RPMI7951 (cell line): Measurements from ENCODE around the gene TST. TPM values are rescaled to one million over a fixed set of nuclear protein-coding genes. Genes with fewer than 3 reads are reported as not detected.

Source experiments
- DNase-seq: peaks from one replicate; pipeline ENCODE4 v3.0.0-alpha.2; 2012; ENCODE audit warnings: low read depth
- total RNA-seq: library from RNA; depleted of rRNA; stranded (reverse); fragments of >200 nt; shearing (Covaris generic); gene quantifications from 2 replicates; pipeline ENCODE4 v1.2.3, GENCODE V29; 2014; rRNA removed

The TST gene
- total RNA-seq: 21.0 and 27.3 TPM in 2 replicates

GRCh38 chr22:37019309-37020191, at the start of gene TST, which contains the start of gene MPST:
Gene TST, minus strand, starts transcription at chr22:37019447. Its CDS starts 715 bp downstream, at chr22:37018732.
Gene MPST, plus strand, starts transcription at chr22:37019742. Its CDS starts 95 bp downstream, at chr22:37019837.
- DNase-seq: peak; percentile 60

GRCh38 chr22:37068859-37069258, 49.6 kb upstream of the TST start:
- DNase-seq: no peak

- DNase-seq: no peak
Observed at GRCh38 chr22:37067428-37067827, 48.2 kb upstream of the TST start.

GRCh38 chr22:37065961-37066360, 46.7 kb upstream of the TST start:
- no peak for DNase-seq

GRCh38 chr22:37065180-37065579, 45.9 kb upstream of the TST start:
- DNase-seq: no peak

- no peak for DNase-seq
Observed at GRCh38 chr22:37064553-37064952, 45.3 kb upstream of the TST start.

- DNase-seq: no peak
Observed at GRCh38 chr22:37063431-37064420, 44.5 kb upstream of the TST start.

GRCh38 chr22:37062702-37063381, 43.6 kb upstream of the TST start:
- DNase-seq: no peak

GRCh38 chr22:37062376-37062675, 43.1 kb upstream of the TST start:
- DNase-seq: no peak

- DNase-seq: no peak
Observed at GRCh38 chr22:37061611-37062375, 42.5 kb upstream of the TST start.

- DNase-seq: no peak
Observed at GRCh38 chr22:37060801-37061610, 41.8 kb upstream of the TST start.

GRCh38 chr22:37059876-37060449, 40.7 kb upstream of the TST start:
- DNase-seq: no peak

- no peak for DNase-seq
Observed at GRCh38 chr22:37058917-37059701, 39.9 kb upstream of the TST start.

- no peak for DNase-seq
Observed at GRCh38 chr22:37057796-37058510, 38.7 kb upstream of the TST start.

- DNase-seq: no peak
Observed at GRCh38 chr22:37057226-37057625, 38.0 kb upstream of the TST start.

- no peak for DNase-seq
Observed at GRCh38 chr22:37056246-37056645, 37.0 kb upstream of the TST start.

- no peak for DNase-seq
Observed at GRCh38 chr22:37054600-37055365, 35.5 kb upstream of the TST start.

GRCh38 chr22:37054056-37054395, 34.8 kb upstream of the TST start:
- no peak for DNase-seq
